Stimulated activated CD8-positive, alpha-beta memory T cell treated with anti-CD3 and anti-CD28 coated beads, Interleukin-7, amount 100 ng/mL, for 4 hours (primary cell): ENCODE measurements around the gene BET1L.
A peak's percentile ranks its signal among the peaks of the same experiment; 100 is the strongest.
"Not testable (repeated sequence)": the region's sequence is repeated elsewhere in the genome, so short reads cannot be mapped to it uniquely, and the experiment has no call there.

Experiments used
- DNase-seq, 2 donors: peaks; one replicate each; pipeline ENCODE4 v3.0.0-alpha.2; 2020; ENCODE audit warnings: low read depth in 2 of 2

BET1L gene

GRCh38 chr11:207208-207862 is at the start of gene BET1L, which contains the start of gene RIC8A:
Gene BET1L, minus strand, starts transcription at chr11:207399. Its CDS starts 78 bp downstream, at chr11:207321.
Gene RIC8A, plus strand, starts transcription at chr11:207708. Its CDS starts 1,147 bp downstream, at chr11:208855.
- DNase-seq: peak; percentile 96 to 98

DNA sequence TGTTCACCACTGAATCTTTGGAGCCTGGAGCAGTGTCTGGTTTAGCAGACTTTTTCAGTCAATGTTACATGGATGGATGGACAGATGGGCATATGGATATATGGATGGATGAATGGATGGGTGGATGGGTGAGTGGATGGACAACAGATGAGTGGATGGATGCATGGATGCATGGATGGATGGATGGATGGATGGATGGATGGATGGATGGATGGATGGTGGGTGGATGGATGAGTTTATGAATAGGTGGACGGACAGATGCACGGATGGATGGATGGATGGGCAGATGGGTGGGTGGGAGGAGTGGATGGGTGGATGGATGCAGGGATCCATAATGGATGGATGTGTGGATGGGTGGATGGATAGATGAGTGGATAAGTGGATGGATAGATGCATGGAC is 48.6 kb upstream of the BET1L start:
- DNase-seq: no peak

- DNase-seq: no peak
Measured at GRCh38 chr11:255176-255575, 48.0 kb upstream of the BET1L start.

DNA sequence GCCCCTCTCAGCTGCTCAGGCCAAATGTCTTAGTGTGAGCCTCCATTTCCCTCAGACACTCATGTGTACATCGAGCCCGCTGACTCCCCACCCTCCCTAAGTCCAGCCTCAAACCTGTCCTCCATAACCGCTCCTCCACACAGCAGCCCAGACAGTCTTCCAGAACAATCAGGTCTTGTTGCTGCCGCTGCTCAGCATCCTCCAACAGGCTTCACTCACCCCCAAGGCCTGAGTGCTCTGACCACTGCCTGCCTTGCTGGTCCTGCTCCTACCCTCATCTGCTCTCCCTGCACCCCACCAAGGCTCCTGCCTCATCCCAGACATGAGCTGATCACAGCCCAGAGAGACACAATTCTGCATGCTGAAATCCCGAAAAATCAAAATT is 46.7 kb upstream of the BET1L start:
- no peak for DNase-seq

DNA sequence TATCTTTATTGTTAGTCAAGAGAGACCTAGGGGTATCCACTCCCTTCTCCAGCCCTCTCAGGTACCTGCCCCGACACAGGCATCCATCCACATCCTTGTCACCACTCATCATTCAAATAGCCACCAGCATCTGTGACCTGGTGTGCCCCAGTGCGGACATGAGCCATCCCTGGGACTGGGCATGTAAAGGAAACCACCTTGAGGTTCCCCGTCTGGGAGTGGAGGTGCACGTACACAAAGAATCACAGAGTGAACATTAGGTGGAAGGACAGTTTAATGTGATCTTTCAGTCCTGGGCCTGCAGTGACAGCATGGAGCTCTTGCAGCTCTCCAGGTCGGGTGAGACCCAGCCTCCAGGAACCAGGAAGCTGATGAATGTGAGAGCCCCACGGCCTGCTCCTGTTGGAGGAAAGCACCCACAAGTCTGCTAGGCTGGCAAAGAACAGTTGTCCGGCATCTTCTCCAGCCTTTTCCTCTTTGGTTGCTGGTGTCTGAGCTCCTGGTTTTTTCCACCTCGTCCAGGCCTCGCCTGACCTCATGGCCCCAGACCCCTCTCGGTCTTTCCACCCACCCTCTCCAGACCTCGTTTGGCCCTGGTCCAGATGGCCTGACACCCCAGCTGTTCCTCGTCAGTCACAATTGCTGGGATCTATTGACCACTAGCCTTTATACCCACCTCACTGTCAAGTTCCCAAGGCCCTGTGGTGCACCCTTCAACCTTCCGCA is 46.1 kb upstream of the BET1L start:
- DNase-seq: no peak

- DNase-seq: no peak
Measured at GRCh38 chr11:252666-253065, 45.5 kb upstream of the BET1L start.

GRCh38 chr11:251550-251949 is 44.4 kb upstream of the BET1L start:
- no peak for DNase-seq

- DNase-seq: peak; percentile 62 to 71
Measured at GRCh38 chr11:250740-251299, 43.6 kb upstream of the BET1L start.

- no peak for DNase-seq
Measured at GRCh38 chr11:250274-250673, 43.1 kb upstream of the BET1L start.

- no peak for DNase-seq
Measured at GRCh38 chr11:249062-249461, 41.9 kb upstream of the BET1L start.

DNA sequence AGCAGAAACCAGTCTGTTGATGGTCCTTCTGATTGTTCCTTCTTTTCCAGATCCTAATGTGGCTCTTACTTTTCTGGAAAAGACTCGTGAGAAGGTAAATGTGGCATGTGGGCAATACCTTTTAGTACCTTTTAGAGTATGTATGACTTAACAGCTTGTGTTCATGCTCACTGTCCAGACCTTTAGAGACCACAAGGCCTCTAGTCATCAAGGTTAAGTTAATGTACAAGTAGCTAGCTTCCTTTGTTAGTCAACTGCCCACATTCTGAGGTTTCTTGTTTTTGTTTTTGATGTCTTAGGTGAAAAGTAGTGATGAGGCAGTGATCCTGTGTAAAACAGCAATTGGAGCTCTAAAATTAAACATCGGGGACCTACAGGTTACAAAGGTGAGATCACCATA is 37.2 kb upstream of the BET1L start:
- no peak for DNase-seq

GRCh38 chr11:241634-242033 is 34.4 kb upstream of the BET1L start:
- DNase-seq: no peak

DNA sequence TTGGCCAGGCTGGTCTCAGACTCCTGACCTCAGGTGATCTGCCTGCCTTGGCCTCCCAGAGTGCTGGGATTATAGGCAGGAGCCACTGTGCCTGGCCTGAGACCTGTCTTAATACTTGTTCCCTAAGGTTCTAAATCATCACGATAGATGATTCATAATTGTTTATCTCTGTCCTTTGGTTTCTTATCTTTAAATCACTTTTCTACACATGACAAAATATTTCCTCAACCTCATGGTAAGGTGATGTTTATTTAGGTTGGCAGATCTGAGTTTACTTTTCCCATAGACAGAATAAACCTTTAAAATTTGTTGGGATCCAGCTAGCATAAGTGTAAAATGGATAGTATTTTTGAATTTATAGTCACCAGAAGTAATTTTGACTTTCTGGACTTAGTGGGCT is 33.1 kb upstream of the BET1L start:
- no peak for DNase-seq

- not testable (repeated sequence) for DNase-seq
Measured at GRCh38 chr11:238346-238745, 31.1 kb upstream of the BET1L start.

- DNase-seq: peak; percentile 66 to 88
Measured at GRCh38 chr11:236774-237767, 29.9 kb upstream of the BET1L start, which contains the start of gene PSMD13. Gene PSMD13, plus strand, starts transcription at chr11:236976. Its CDS starts 74 bp downstream, at chr11:237050.

- DNase-seq: peak; percentile 71 to 76
Measured at GRCh38 chr11:235997-236773, 29.0 kb upstream of the BET1L start, which contains the start of gene SIRT3. Gene SIRT3, minus strand, starts transcription at chr11:236342. Its CDS starts 14 bp downstream, at chr11:236328.

DNA sequence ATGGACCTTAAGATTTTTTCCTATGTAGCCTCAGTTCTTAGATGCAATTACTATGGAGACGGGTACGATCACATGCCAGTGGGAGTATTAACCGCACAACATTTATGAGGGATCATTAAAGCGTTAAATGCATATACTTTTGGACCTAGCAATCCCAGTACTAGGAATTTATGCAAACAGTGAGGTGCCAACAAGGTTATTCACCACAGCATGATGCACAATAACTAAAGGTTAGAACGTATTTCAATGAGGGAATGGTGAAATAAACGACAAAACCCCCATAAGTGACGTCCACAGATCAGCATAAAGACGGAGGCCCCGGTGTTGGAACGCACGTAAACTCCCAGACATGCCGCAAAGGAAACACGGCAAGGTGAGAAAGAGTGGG is 28.4 kb upstream of the BET1L start:
- peak; percentile 60 to 71 for DNase-seq

DNA sequence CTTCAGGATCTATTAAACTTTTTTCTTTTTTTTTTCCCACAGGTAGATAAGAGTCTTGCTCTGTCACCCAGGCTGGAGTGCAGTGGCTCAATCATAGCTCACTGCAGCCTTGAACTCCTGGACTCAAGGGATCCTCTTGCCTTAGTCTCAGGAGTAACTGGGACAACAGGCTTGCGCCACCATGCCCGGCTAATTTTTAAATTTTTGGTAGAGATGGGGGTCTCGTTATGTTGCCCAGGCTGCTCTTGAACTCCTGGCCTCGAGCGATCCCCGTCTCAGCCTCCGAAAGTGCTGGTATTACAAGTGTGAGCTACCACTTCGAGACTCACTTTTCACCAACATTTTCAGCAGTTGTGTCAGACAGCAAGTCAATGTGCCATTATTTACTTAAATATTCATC is 28.0 kb upstream of the BET1L start:
- DNase-seq: no peak

- no peak for DNase-seq
Measured at GRCh38 chr11:232783-233565, 25.8 kb upstream of the BET1L start.

GRCh38 chr11:230431-230830 is 23.2 kb upstream of the BET1L start:
- DNase-seq: no peak
